Measurements from ENCODE around the gene CDH23. TPM values are rescaled to one million over a fixed set of nuclear protein-coding genes. Genes with fewer than 3 reads are reported as not detected.

CDH23 gene
- polyA plus RNA-seq, 5 donors = 2.3 to 3.6 (median 3.1) TPM

- no peak for DNase-seq
Measured at GRCh38 chr10:71812913-71813590, 416.3 kb downstream of the CDH23 start.

GRCh38 chr10:71814922-71815411 lies 418.2 kb downstream of the CDH23 start:
- DNase-seq = no peak

- DNase-seq = no peak
Measured at GRCh38 chr10:71815515-71816130, 418.9 kb downstream of the CDH23 start.

- no peak for DNase-seq
Measured at GRCh38 chr10:71816421-71816851, 419.7 kb downstream of the CDH23 start.

- no peak for DNase-seq
Measured at GRCh38 chr10:71816936-71817618, 420.4 kb downstream of the CDH23 start.

GRCh38 chr10:71817831-71818655 lies 421.3 kb downstream of the CDH23 start:
- no peak for DNase-seq

GRCh38 chr10:71818674-71819260 lies 422.0 kb downstream of the CDH23 start:
- no peak for DNase-seq

GRCh38 chr10:71819441-71819861 lies 422.7 kb downstream of the CDH23 start:
- DNase-seq = no peak

- DNase-seq = no peak
Measured at GRCh38 chr10:71819985-71820384, 423.3 kb downstream of the CDH23 start.

GRCh38 chr10:71820966-71821365 lies 424.2 kb downstream of the CDH23 start:
- no peak for DNase-seq

- no peak for DNase-seq
Measured at GRCh38 chr10:71821909-71822763, 425.4 kb downstream of the CDH23 start.

- DNase-seq = no peak
Measured at GRCh38 chr10:71823356-71823755, 426.6 kb downstream of the CDH23 start.

- no peak for DNase-seq
Measured at GRCh38 chr10:71824333-71824732, 427.6 kb downstream of the CDH23 start.

GRCh38 chr10:71825217-71825616 lies 428.5 kb downstream of the CDH23 start:
- no peak for DNase-seq

- DNase-seq = no peak
Measured at GRCh38 chr10:71827852-71828251, 431.1 kb downstream of the CDH23 start.

GRCh38 chr10:71828702-71829101 lies 432.0 kb downstream of the CDH23 start:
- DNase-seq = no peak

GRCh38 chr10:71829171-71829570 lies 432.5 kb downstream of the CDH23 start:
- no peak for DNase-seq

GRCh38 chr10:71829896-71830295 lies 433.2 kb downstream of the CDH23 start:
- DNase-seq = no peak

GRCh38 chr10:71830726-71831125 lies 434.0 kb downstream of the CDH23 start:
- no peak for DNase-seq
